GM21619 (cell line): ENCODE results near the gene COMT.

Source experiments
- ATAC-seq: cut with Tn5 transposase; IDR thresholded peaks from one replicate; pipeline ENCODE4 v1.9.1; 2021; ENCODE audit not compliant: unreplicated experiment

Gene COMT

GRCh38 chr22:19981171-19981960 is 39.8 kb downstream of the COMT start:
- no peak for ATAC-seq

GRCh38 chr22:19981961-19982920 is 40.7 kb downstream of the COMT start:
- ATAC-seq: no peak

GRCh38 chr22:19982991-19983578 is 41.5 kb downstream of the COMT start:
- no peak for ATAC-seq

- ATAC-seq: no peak
Observed at GRCh38 chr22:19983741-19984140, 42.2 kb downstream of the COMT start.

- no peak for ATAC-seq
Observed at GRCh38 chr22:19984201-19984753, 42.7 kb downstream of the COMT start.

- ATAC-seq: no peak
Observed at GRCh38 chr22:19984851-19985811, 43.6 kb downstream of the COMT start.

- ATAC-seq: no peak
Observed at GRCh38 chr22:19986011-19986409, 44.4 kb downstream of the COMT start.

- ATAC-seq: no peak
Observed at GRCh38 chr22:19986410-19987341, 45.1 kb downstream of the COMT start.

GRCh38 chr22:19987394-19988306 is 46.1 kb downstream of the COMT start:
- no peak for ATAC-seq

GRCh38 chr22:19988331-19988808 is 46.8 kb downstream of the COMT start:
- no peak for ATAC-seq

- no peak for ATAC-seq
Observed at GRCh38 chr22:19988965-19989724, 47.6 kb downstream of the COMT start.

- no peak for ATAC-seq
Observed at GRCh38 chr22:19989725-19990067, 48.1 kb downstream of the COMT start.

- ATAC-seq: no peak
Observed at GRCh38 chr22:19990188-19990587, 48.6 kb downstream of the COMT start.

- no peak for ATAC-seq
Observed at GRCh38 chr22:19990609-19991394, 49.2 kb downstream of the COMT start.

GRCh38 chr22:19991395-19991644 is 49.7 kb downstream of the COMT start:
- ATAC-seq: no peak

- ATAC-seq: no peak
Observed at GRCh38 chr22:19991645-19992451, 50.3 kb downstream of the COMT start.
